IPS-18c (cell line): ENCODE measurements around the gene CCDC73.
"Not testable (repeated sequence)": the region's sequence is repeated elsewhere in the genome, so short reads cannot be mapped to it uniquely, and the experiment has no call there.

Experiments used
- H3K4me3 ChIP-seq: 2 replicates; pipeline ENCODE4 v1.7.0; 2013; ENCODE audit warnings: low read depth, mild to moderate bottlenecking, low read length, moderate library complexity; ENCODE audit not compliant: insufficient read depth
- H3K9me3 ChIP-seq: one replicate; pipeline ENCODE4 v1.6.1; 2013; ENCODE audit warnings: mild to moderate bottlenecking, low read length, moderate library complexity; ENCODE audit not compliant: control insufficient read depth, insufficient read depth

Gene CCDC73

GRCh38 chr11:32794439-32794838, at the start of gene CCDC73:
Gene CCDC73, minus strand, starts transcription at chr11:32794662. Its CDS starts 34,419 bp downstream, at chr11:32760243.
- H3K4me3 ChIP-seq, result no peak within 1 kb of the TSS
- H3K9me3 ChIP-seq, result no peaks in the 10 kb centered on the region

GRCh38 chr11:32843544-32843943, 49.1 kb upstream of the CCDC73 start:
- no peaks in the 10 kb centered on the region for H3K9me3 ChIP-seq
- H3K4me3 ChIP-seq, result no peak overlapping the region

- Histone ChIP-seq H3K4me3 (no peak overlapping the region), H3K9me3 (no peaks in the 10 kb centered on the region)
Observed at GRCh38 chr11:32840587-32840986, 46.1 kb upstream of the CCDC73 start.

GRCh38 chr11:32839308-32839707, 44.8 kb upstream of the CCDC73 start:
- no peaks in the 10 kb centered on the region for H3K9me3 ChIP-seq
- no peak overlapping the region for H3K4me3 ChIP-seq

GRCh38 chr11:32838505-32839274, 44.2 kb upstream of the CCDC73 start:
- no peak overlapping the region for H3K4me3 ChIP-seq

GRCh38 chr11:32836946-32837345, 42.5 kb upstream of the CCDC73 start:
- Histone ChIP-seq H3K9me3 (no peaks in the 10 kb centered on the region), H3K4me3 (no peak overlapping the region)

More at GRCh38 chr11:32838505-32839274, 44.2 kb upstream of the CCDC73 start:
- no peaks in the 10 kb centered on the region for H3K9me3 ChIP-seq

GRCh38 chr11:32833921-32834320, 39.5 kb upstream of the CCDC73 start:
- no peak overlapping the region for H3K4me3 ChIP-seq
- H3K9me3 ChIP-seq, result no peaks in the 10 kb centered on the region

GRCh38 chr11:32831221-32831620, 36.8 kb upstream of the CCDC73 start:
- H3K4me3 ChIP-seq, result no peak overlapping the region
- no peaks in the 10 kb centered on the region for H3K9me3 ChIP-seq

GRCh38 chr11:32830796-32831195, 36.3 kb upstream of the CCDC73 start:
- no peaks in the 10 kb centered on the region for H3K9me3 ChIP-seq

GRCh38 chr11:32830413-32830738, 35.9 kb upstream of the CCDC73 start:
- H3K9me3 ChIP-seq, result no peaks in the 10 kb centered on the region

More at GRCh38 chr11:32830796-32831195, 36.3 kb upstream of the CCDC73 start:
- H3K4me3 ChIP-seq, result no peak overlapping the region; the same call in 1 of the 2 replicates

GRCh38 chr11:32829680-32830412, 35.4 kb upstream of the CCDC73 start, which contains the start of gene PRRG4:
Gene PRRG4, plus strand, starts transcription at chr11:32829927. Its CDS starts 603 bp downstream, at chr11:32830530.
- Histone ChIP-seq H3K9me3 (no peaks in the 10 kb centered on the region), H3K4me3 (peak within 1 kb of the TSS; percentile 77)

More at GRCh38 chr11:32830413-32830738, 35.9 kb upstream of the CCDC73 start:
- H3K4me3 ChIP-seq, result peak overlapping the region; percentile 77

- H3K9me3 ChIP-seq, result no peaks in the 10 kb centered on the region
- H3K4me3 ChIP-seq, result peak overlapping the region; percentile 77
Observed at GRCh38 chr11:32829157-32829679, 34.8 kb upstream of the CCDC73 start.

- Histone ChIP-seq H3K4me3 (no peak overlapping the region), H3K9me3 (no peaks in the 10 kb centered on the region)
Observed at GRCh38 chr11:32827276-32827675, 32.8 kb upstream of the CCDC73 start.

GRCh38 chr11:32826113-32826512, 31.7 kb upstream of the CCDC73 start:
- Histone ChIP-seq H3K4me3 (no peak overlapping the region), H3K9me3 (no peaks in the 10 kb centered on the region)

- H3K4me3 ChIP-seq, H3K9me3 ChIP-seq: not testable (repeated sequence)
Observed at GRCh38 chr11:32823617-32824016, 29.2 kb upstream of the CCDC73 start.

GRCh38 chr11:32821917-32822560, 27.6 kb upstream of the CCDC73 start:
- no peak overlapping the region for H3K4me3 ChIP-seq
- peaks cover 2% of the 10 kb centered on the region for H3K9me3 ChIP-seq

- H3K9me3 ChIP-seq, result peaks cover 2% of the 10 kb centered on the region
- no peak overlapping the region for H3K4me3 ChIP-seq
Observed at GRCh38 chr11:32821517-32821916, 27.1 kb upstream of the CCDC73 start.
